Mesodermal cell (in vitro differentiated cells): ENCODE measurements around the gene JPH2.
A peak's percentile ranks its signal among the peaks of the same experiment; 100 is the strongest.

Source experiments
- H3K27ac ChIP-seq: 2 replicates; pipeline ENCODE4 v1.7.0; 2013; ENCODE audit warnings: mild to moderate bottlenecking, low read depth, low read length, moderate library complexity; ENCODE audit not compliant: severe bottlenecking
- H3K36me3 ChIP-seq: 2 replicates; pipeline ENCODE4 v1.7.1; 2013; ENCODE audit warnings: mild to moderate bottlenecking, low read length, moderate library complexity; ENCODE audit not compliant: control insufficient read depth, insufficient read depth
- H3K4me1 ChIP-seq: one replicate; pipeline ENCODE4 v1.7.1; 2013; ENCODE audit warnings: mild to moderate bottlenecking, low read length; ENCODE audit not compliant: insufficient read depth, control insufficient read depth, poor library complexity, severe bottlenecking
- H3K4me3 ChIP-seq: 2 replicates; pipeline ENCODE4 v1.7.0; 2013; ENCODE audit warnings: low read length, control low read depth, mild to moderate bottlenecking; ENCODE audit not compliant: insufficient read depth, poor library complexity, severe bottlenecking; ENCODE audit errors: extremely low read depth
- H3K9me3 ChIP-seq: 2 replicates; pipeline ENCODE4 v1.7.1; 2013; ENCODE audit warnings: mild to moderate bottlenecking, low read length, moderate library complexity; ENCODE audit not compliant: control insufficient read depth
- WGBS, 2 experiments: methylation state at CpG; one replicate each; pipeline ENCODE4 v1.1.5; 2013; ENCODE audit warnings: missing lambda C conversion rate in 2 of 2; ENCODE audit not compliant: insufficient coverage in 2 of 2; 5-methylcytosine and 5-hydroxymethylcytosine counted together

The JPH2 gene

DNA sequence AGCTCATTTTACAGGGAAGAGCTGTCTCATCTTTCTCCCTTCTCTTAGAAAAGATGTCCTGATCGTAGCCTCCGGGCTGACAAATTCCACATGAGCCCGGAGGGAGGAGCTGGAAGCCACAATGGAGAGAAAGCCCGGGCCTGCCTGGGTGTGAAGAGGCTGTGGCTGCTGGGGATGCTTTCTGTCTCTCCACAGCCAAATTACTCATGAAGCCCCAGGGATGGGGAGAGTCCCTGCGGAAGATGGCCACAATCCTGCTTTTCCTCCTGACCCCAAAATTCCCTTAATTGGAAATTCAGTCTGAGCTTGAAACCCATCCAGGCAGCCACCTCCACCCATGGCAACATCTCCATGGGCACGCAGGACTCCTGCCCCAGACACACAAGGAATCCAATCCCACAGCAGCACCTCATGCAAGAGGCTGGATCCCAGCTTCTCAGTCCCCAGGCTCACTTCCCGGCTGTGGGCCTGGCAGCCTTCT lies 32.4 kb downstream of the JPH2 start:
- no peak overlapping the region for H3K4me3 ChIP-seq
- H3K4me1 ChIP-seq, result peaks cover 15% of the 10 kb centered on the region
- 58 to 63% methylated on average over 4 to 5 of the region's 7 CpGs for WGBS, 2 experiments
- no peaks in the 10 kb centered on the region for H3K9me3 ChIP-seq
- peaks cover 40% of the 10 kb centered on the region for H3K36me3 ChIP-seq
- no peak overlapping the region for H3K27ac ChIP-seq

- Histone ChIP-seq H3K9me3 (no peaks in the 10 kb centered on the region), H3K4me1 (peaks cover 15% of the 10 kb centered on the region), H3K4me3 (no peak overlapping the region), H3K36me3 (peaks cover 35% of the 10 kb centered on the region), H3K27ac (peak overlapping the region; percentile 61)
- 74 to 78% methylated on average over 5 of the region's 6 CpGs for WGBS, 2 experiments
Observed at GRCh38 chr20:44153636-44154043, 33.3 kb downstream of the JPH2 start.

GRCh38 chr20:44151621-44152416 lies 35.2 kb downstream of the JPH2 start:
- Histone ChIP-seq H3K4me3 (no peak overlapping the region), H3K36me3 (peaks cover 32% of the 10 kb centered on the region), H3K9me3 (no peaks in the 10 kb centered on the region), H3K4me1 (peaks cover 16% of the 10 kb centered on the region), H3K27ac (peak overlapping the region; percentile 20)
- 87 to 88% methylated on average over 12 to 13 of the region's 14 CpGs for whole genome bisulfite sequencing, 2 experiments

DNA sequence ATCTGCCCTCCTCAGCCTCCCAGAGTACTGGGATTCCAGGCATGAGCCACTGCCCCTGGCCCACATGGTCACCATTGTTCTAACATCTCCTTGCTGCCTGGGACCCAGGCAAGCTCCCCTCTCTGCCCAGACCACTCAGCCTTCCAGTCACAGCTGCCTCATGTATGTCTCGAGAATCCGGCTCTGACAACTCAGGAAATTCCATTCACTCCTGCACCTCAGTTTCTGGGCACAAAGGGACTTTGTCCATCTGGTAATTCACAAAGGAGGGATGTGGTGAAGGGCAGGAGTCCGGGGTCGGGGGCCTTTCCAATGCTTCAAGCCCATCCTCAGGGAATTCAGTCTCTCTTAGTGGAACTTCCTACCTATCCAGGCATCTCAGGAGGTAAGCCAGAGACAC lies 40.7 kb downstream of the JPH2 start:
- no peak overlapping the region for H3K27ac ChIP-seq
- peaks cover 19% of the 10 kb centered on the region for H3K36me3 ChIP-seq
- H3K4me1 ChIP-seq, result peaks cover 15% of the 10 kb centered on the region
- no peaks in the 10 kb centered on the region for H3K9me3 ChIP-seq
- H3K4me3 ChIP-seq, result no peak overlapping the region
- 86% methylated on average over 2 of the region's 4 CpGs; no CpG with 5 or more reads in 1 of the 2 experiments for WGBS, 2 experiments

DNA sequence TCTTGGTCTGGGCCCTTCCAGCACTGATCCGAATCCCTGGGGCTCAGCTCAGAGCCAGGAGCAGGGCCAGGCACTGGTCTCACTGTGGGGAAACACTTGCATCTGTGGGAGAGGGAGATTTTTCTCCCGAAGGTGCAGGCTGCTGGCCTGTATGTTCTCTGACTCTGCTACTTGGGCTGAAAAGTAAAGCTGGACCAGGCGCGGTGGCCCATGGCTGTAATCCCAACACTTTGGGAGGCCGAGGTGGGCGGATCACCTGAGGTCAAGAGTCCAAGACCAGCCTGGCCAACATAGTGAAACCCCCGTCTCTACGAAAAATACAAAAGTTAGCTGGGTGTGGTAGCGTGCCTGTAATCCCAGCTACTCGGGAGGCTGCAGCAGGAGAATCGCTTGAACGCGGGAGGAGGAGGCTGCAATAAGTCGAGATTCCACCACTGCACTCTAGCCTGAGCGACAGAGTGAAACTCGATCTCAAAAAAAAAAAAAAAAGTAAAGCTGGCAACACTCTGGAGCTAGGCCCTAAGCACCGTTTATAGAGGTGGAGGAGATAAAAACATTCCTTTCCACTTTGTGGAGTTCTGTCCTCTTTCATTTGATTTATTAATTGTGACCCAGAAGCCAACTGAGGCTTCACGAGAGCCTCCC lies 41.7 kb downstream of the JPH2 start:
- 87 to 88% methylated on average over 15 to 17 of the region's 18 CpGs for WGBS, 2 experiments

DNA sequence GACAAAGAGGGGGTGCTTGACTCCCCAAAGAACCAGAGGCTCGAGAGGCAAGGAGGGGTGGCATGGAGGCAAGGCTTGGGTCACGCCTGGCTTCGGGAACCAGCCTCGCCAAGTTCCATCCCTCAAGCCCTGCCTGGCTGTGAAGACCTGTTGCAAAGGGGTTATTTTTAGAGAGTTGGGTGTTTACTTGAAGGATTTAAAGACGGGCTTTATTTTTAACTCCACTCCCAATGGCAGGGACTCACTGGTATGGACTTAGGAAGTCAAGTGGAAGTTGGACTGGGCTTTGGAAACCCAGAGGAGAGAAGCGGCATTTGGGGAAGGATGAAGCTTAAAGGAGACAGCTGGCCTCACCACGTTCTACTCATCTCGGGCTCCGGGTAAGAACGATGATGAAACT lies 43.1 kb downstream of the JPH2 start:
- no peak overlapping the region for H3K27ac ChIP-seq
- WGBS, 2 experiments, result 95% methylated on average over 8 to 9 of the region's 10 CpGs
- no peaks in the 10 kb centered on the region for H3K9me3 ChIP-seq
- no peak overlapping the region for H3K4me3 ChIP-seq
- peaks cover 16% of the 10 kb centered on the region for H3K36me3 ChIP-seq
- peaks cover 17% of the 10 kb centered on the region for H3K4me1 ChIP-seq

More for the DNA sequence above, 41.7 kb downstream of the JPH2 start:
- Histone ChIP-seq H3K36me3 (peaks cover 19% of the 10 kb centered on the region), H3K4me1 (peaks cover 14% of the 10 kb centered on the region), H3K9me3 (no peaks in the 10 kb centered on the region), H3K27ac (peak overlapping the region; percentile 23), H3K4me3 (no peak overlapping the region)

- peaks cover 26% of the 10 kb centered on the region for H3K4me1 ChIP-seq
- WGBS, 2 experiments, result 56 to 71% methylated on average over 8 of the region's 8 CpGs
- peaks cover 6% of the 10 kb centered on the region for H3K36me3 ChIP-seq
- no peak overlapping the region for H3K27ac ChIP-seq
- H3K4me3 ChIP-seq, result no peak overlapping the region
- no peaks in the 10 kb centered on the region for H3K9me3 ChIP-seq
Observed at GRCh38 chr20:44142413-44142812, 44.6 kb downstream of the JPH2 start.

GRCh38 chr20:44141873-44142272 lies 45.1 kb downstream of the JPH2 start:
- Histone ChIP-seq H3K4me3 (no peak overlapping the region), H3K9me3 (no peaks in the 10 kb centered on the region), H3K4me1 (peaks cover 27% of the 10 kb centered on the region), H3K36me3 (peaks cover 5% of the 10 kb centered on the region), H3K27ac (no peak overlapping the region)
- 91 to 95% methylated on average over 3 to 6 of the region's 6 CpGs for WGBS, 2 experiments

DNA sequence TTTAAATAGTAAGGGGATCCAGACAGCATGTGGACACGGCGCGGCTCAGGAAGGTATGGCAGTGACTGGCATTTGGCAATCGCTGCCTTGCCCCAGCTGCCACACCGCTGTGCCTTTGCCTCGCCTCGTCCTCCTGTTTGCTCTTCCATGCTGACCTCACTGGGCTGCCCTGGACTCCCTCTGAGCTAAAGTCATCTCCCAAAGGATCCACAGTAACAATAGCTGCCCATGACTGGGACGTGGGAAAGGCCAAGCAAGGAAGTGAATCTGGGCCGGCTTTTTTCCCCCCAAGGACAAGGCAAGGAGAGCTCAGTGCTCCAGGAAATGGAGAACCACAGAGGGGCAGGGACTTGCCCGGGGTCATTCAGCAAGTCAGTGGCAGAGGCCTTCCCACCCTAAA lies 48.1 kb downstream of the JPH2 start:
- Histone ChIP-seq H3K4me1 (peaks cover 27% of the 10 kb centered on the region), H3K4me3 (no peak overlapping the region), H3K9me3 (no peaks in the 10 kb centered on the region), H3K27ac (peak overlapping the region; percentile 62), H3K36me3 (no peaks in the 10 kb centered on the region)
- 86 to 91% methylated on average over 8 to 10 of the region's 10 CpGs for WGBS, 2 experiments

DNA sequence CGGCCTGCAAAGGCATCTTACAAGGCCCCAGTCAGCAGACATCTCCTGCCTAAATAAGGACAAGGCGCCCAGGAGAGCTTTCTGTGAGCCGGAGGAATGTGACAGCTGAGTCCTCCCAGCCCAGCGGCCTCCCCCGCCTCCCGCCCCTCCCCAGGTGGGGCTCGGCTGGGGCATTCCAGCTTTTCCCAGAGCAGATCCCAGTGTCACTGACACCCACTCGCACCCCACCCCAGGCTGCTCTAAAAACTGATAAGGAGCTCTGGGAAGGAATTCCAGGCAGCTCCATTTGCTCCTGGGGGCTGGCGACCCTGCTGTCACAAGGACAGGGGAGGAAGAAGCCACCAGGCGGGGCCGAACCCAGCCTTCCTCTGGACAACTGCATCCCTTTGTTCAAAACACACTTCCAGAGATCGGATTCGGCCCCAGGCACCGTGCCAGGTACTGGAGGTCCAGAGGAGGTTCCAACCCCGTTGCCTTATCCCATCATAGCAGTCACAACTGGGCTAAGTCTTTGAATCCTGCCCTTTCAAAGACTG lies 49.7 kb downstream of the JPH2 start:
- 9 to 16% methylated on average over 5 to 12 of the region's 15 CpGs for WGBS, 2 experiments
- H3K9me3 ChIP-seq, result no peaks in the 10 kb centered on the region
- H3K27ac ChIP-seq, result peak overlapping the region; percentile 97
- H3K4me3 ChIP-seq, result no peak overlapping the region
- no peaks in the 10 kb centered on the region for H3K36me3 ChIP-seq
- peaks cover 27% of the 10 kb centered on the region for H3K4me1 ChIP-seq
